K562 (cell line): ENCODE results near the gene MAP2.

Experiments
- ZC3H8 ChIP-seq: fragments of 450-650 bp; IDR thresholded peaks from 2 replicates; pipeline ENCODE4 v1.6.1; 2017
- ZNF589 ChIP-seq: fragments of 200-800 bp; sonication (Bioruptor generic); IDR thresholded peaks from 2 replicates; pipeline ENCODE4 v1.6.1; 2016; ENCODE audit warnings: low read depth, missing genetic modification characterization, missing compliant biosample characterization

DNA sequence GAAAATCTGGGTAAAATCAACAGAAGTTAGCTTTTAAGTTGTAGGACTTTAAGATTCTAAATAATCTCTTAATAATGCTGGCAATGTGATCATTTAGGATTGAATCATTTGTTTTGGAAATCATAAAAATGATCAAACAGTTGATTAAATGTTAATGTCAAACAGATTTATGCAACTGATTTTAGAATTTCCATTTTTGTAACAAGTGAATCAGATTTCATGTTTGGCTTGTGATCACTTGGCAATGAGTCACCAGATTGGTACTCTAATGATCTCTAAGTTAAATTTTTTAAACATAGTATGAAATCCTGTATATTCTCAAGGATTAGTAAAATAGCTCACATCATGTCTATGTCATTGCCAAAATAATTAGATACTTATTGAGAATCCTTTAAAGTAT, 297.6 kb downstream of the MAP2 start:
- TF ChIP-seq ZC3H8: no peak
- TF ChIP-seq ZNF589 (CRISPR knock-in tag): no peak
